Panc1 (cell line): Measurements from ENCODE around the gene PHF21A.

ENCODE experiments used
- CTCF ChIP-seq: fragments of 450-650 bp; IDR thresholded peaks from 2 replicates; pipeline ENCODE4 v1.5.1; 2017; ENCODE audit warnings: mild to moderate bottlenecking
- POLR2AphosphoS5 ChIP-seq: IDR thresholded peaks from 2 replicates; pipeline ENCODE4 v1.6.1; 2012; ENCODE audit warnings: mild to moderate bottlenecking, low read depth, low read length, moderate library complexity
- REST ChIP-seq, 2 experiments: IDR thresholded peaks; 2 replicates each; pipeline ENCODE4 v1.6.1; 2011 to 2012; ENCODE audit warnings: low read depth in 2 of 2, control low read depth in 1 of 2, low read length in 1 of 2, mild to moderate bottlenecking in 1 of 2, moderate library complexity in 1 of 2; ENCODE audit not compliant: insufficient read depth in 1 of 2
- TCF7L2 ChIP-seq: IDR thresholded peaks from 2 replicates; pipeline ENCODE4 v1.6.1; 2011; ENCODE audit warnings: mild to moderate bottlenecking, low read depth, low read length, inconsistent platforms

GRCh38 chr11:45892856-45893255 lies 228.4 kb downstream of the PHF21A start:
- no peak for TF ChIP-seq CTCF
- no peak for TF ChIP-seq POLR2AphosphoS5
- no peak for TF ChIP-seq REST (IDR thresholded peaks at IDR 0.05; ENCODE audit: insufficient read depth in 1 of 2, low read depth in 2 of 2, low read length in 1 of 2)
- TF ChIP-seq TCF7L2, result no peak
